ENCODE data around the gene ATP5PB.

The ATP5PB gene

GRCh38 chr1:111412839-111413238 is 36.4 kb upstream of the ATP5PB start:
- H3K4me3 ChIP-seq (ENCODE audit: low read length), result no peak overlapping the region
- TF ChIP-seq CTCF (IDR thresholded peaks at IDR 0.05; ENCODE audit: insufficient read depth, low read depth, low read length, missing control alignments), result no peak
- no peak for DNase-seq (ENCODE audit: low read depth)

- H3K4me3 ChIP-seq (ENCODE audit: low read length), result no peak overlapping the region
- no peak for TF ChIP-seq CTCF (IDR thresholded peaks at IDR 0.05; ENCODE audit: insufficient read depth, low read depth, low read length, missing control alignments)
- no peak for DNase-seq (ENCODE audit: low read depth)
Measured at GRCh38 chr1:111414756-111415155, 34.5 kb upstream of the ATP5PB start.

GRCh38 chr1:111415461-111415860 is 33.8 kb upstream of the ATP5PB start:
- DNase-seq (ENCODE audit: low read depth), result no peak
- TF ChIP-seq CTCF (IDR thresholded peaks at IDR 0.05; ENCODE audit: insufficient read depth, low read depth, low read length, missing control alignments), result no peak
- H3K4me3 ChIP-seq (ENCODE audit: low read length), result no peak overlapping the region

- TF ChIP-seq CTCF (IDR thresholded peaks at IDR 0.05; ENCODE audit: insufficient read depth, low read depth, low read length, missing control alignments), result no peak
- no peak overlapping the region for H3K4me3 ChIP-seq (ENCODE audit: low read length)
- no peak for DNase-seq (ENCODE audit: low read depth)
Measured at GRCh38 chr1:111417755-111418154, 31.5 kb upstream of the ATP5PB start.

- TF ChIP-seq CTCF (IDR thresholded peaks at IDR 0.05; ENCODE audit: insufficient read depth, low read depth, low read length, missing control alignments), result no peak
- DNase-seq (ENCODE audit: low read depth), result no peak
- H3K4me3 ChIP-seq (ENCODE audit: low read length), result no peak overlapping the region
Measured at GRCh38 chr1:111419037-111419436, 30.2 kb upstream of the ATP5PB start.

- TF ChIP-seq CTCF (IDR thresholded peaks at IDR 0.05; ENCODE audit: insufficient read depth, low read depth, low read length, missing control alignments), result no peak
- no peak overlapping the region for H3K4me3 ChIP-seq (ENCODE audit: low read length)
- peak; percentile 25 for DNase-seq (ENCODE audit: low read depth)
Measured at GRCh38 chr1:111420377-111420776, 28.9 kb upstream of the ATP5PB start.

GRCh38 chr1:111422546-111423391 is 26.5 kb upstream of the ATP5PB start:
- peak; percentile 74 for DNase-seq (ENCODE audit: low read depth)
- no peak overlapping the region for H3K4me3 ChIP-seq (ENCODE audit: low read length)
- peak; percentile 2 for TF ChIP-seq CTCF (IDR thresholded peaks at IDR 0.05; ENCODE audit: insufficient read depth, low read depth, low read length, missing control alignments)
